AG09309 (cell line): ENCODE data around the gene RTN4RL2.

Experiments
- DNase-seq: peaks from one replicate; pipeline ENCODE4 v3.0.0-alpha.2; 2010; ENCODE audit warnings: low read depth
- H3K4me3 ChIP-seq: 2 replicates; pipeline ENCODE4 v1.5.1; 2011; ENCODE audit warnings: mild to moderate bottlenecking, low read depth, low read length, moderate library complexity; ENCODE audit not compliant: control insufficient read depth
- CTCF ChIP-seq: IDR thresholded peaks from 2 replicates; pipeline ENCODE4 v1.5.1; 2011; ENCODE audit warnings: mild to moderate bottlenecking, low read depth, low read length, inconsistent platforms; ENCODE audit not compliant: insufficient read depth, control insufficient read depth; ENCODE audit errors: missing control alignments

The RTN4RL2 gene

GRCh38 chr11:57508341-57509170 lies 48.2 kb downstream of the RTN4RL2 start:
- TF ChIP-seq CTCF, result no peak
- no peak for DNase-seq
- H3K4me3 ChIP-seq, result no peak overlapping the region

GRCh38 chr11:57511741-57512430 lies 51.6 kb downstream of the RTN4RL2 start:
- TF ChIP-seq CTCF, result no peak
- DNase-seq, result no peak
- H3K4me3 ChIP-seq, result no peak overlapping the region

- no peak for DNase-seq
- TF ChIP-seq CTCF, result no peak
- no peak overlapping the region for H3K4me3 ChIP-seq
Measured at GRCh38 chr11:57512646-57513451, 52.5 kb downstream of the RTN4RL2 start.

GRCh38 chr11:57513452-57513795 lies 53.1 kb downstream of the RTN4RL2 start:
- no peak for TF ChIP-seq CTCF
- H3K4me3 ChIP-seq, result no peak overlapping the region
- DNase-seq, result no peak

DNA sequence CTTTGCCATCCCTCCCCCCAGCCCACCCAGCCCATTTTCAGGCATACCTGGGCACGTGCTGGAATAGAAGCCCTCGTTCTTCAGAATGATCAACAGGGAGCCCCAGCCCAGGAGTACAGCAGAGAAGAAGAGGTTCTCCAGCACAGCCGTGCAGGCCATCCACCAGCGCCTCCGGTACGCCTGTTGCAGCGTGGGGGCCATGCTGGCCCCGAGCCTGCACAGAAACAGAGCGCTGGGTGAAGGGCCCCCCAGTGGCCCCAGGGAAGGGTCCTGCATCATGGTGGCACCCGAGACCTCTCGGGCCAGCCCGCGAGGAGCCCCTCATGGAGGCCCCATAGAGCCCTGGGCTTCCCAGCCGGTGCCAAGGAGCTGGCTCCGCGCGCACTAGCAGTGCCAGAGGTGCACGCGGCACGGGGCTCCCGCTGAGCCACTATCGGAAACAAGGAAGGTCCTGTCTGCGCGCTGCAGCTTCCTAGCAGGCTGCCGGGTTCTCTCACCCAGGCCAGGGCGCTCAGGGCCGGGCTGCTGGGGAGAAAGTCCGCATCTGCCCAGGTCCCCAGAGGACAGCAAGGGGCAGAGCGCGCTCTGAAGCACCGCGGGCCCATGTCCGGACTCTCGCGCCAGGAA lies 53.7 kb downstream of the RTN4RL2 start:
- DNase-seq, result no peak
- TF ChIP-seq CTCF, result no peak
- peak overlapping the region; percentile 87 for H3K4me3 ChIP-seq

DNA sequence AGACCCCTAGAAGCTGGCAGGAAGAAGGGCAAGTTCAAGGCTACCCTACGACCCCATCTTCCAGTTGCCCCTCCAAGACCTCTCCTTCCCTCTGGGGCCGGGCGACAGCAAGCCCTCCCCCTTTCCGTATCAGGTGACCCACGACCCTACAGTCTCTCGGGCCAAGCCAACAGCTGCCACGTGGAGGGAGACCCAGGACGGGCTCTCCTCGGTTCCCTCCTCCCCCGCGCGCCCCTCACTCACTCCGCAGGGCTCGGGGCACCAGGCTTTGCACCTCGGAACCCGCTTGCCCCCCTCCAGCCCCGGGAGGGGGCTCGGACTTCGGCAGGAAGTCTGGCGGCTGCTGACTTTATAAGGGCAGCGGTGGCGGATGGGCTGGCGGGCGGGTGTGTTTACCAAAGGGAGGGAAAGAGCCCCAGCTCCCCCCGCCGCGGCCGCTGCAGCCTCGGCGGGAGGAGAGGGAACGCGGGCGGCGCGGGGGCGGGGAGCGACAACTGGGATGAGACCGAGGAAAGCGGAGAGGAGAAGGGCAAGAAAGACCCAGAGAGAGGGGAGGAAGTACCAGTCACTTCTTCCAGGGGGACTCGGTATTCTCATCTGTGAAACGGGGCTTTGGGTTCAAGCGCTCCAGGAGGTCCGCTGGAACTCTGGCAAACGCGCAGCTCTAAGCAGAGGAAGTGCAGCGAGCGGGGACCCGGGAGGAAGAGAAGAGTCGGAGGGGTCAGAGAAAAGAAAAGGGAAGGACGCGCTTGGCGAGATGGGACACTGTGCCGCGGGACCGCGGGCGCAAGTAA lies 54.4 kb downstream of the RTN4RL2 start:
- peak overlapping the region; percentile 87 for H3K4me3 ChIP-seq
- DNase-seq, result no peak
- no peak for TF ChIP-seq CTCF
